HT-29 (cell line): ENCODE measurements around the gene CNRIP1. TPM values are rescaled to one million over a fixed set of nuclear protein-coding genes. Genes with fewer than 3 reads are reported as not detected.

ENCODE experiments used
- DNase-seq: peaks from one replicate; pipeline ENCODE4 v3.0.0-alpha.2; 2015; ENCODE audit warnings: low spot score
- total RNA-seq: library from RNA; depleted of rRNA; stranded (reverse); fragments of >200 nt; shearing (Covaris generic); gene quantifications from 2 replicates; pipeline ENCODE4 v1.2.3, GENCODE V29; 2014

CNRIP1 gene
- total RNA-seq, 1 experiment from 2014 or later: not detected

GRCh38 chr2:68292108-68292710 is 27.5 kb downstream of the CNRIP1 start:
- peak; percentile 37 for DNase-seq

- no peak for DNase-seq
Measured at GRCh38 chr2:68291314-68291713, 28.4 kb downstream of the CNRIP1 start.

GRCh38 chr2:68290901-68291300 is 28.8 kb downstream of the CNRIP1 start:
- DNase-seq: no peak

GRCh38 chr2:68287580-68288441 is 31.9 kb downstream of the CNRIP1 start:
- no peak for DNase-seq

GRCh38 chr2:68284896-68285295 is 34.9 kb downstream of the CNRIP1 start:
- DNase-seq: no peak

GRCh38 chr2:68283419-68283812 is 36.3 kb downstream of the CNRIP1 start:
- DNase-seq: no peak

- DNase-seq: peak; percentile 32
Measured at GRCh38 chr2:68282811-68283418, 36.8 kb downstream of the CNRIP1 start.

GRCh38 chr2:68280796-68281195 is 39.0 kb downstream of the CNRIP1 start:
- no peak for DNase-seq

- DNase-seq: no peak
Measured at GRCh38 chr2:68280348-68280747, 39.4 kb downstream of the CNRIP1 start.

GRCh38 chr2:68279691-68280090 is 40.1 kb downstream of the CNRIP1 start:
- no peak for DNase-seq

- DNase-seq: no peak
Measured at GRCh38 chr2:68278169-68278568, 41.6 kb downstream of the CNRIP1 start.

GRCh38 chr2:68274022-68274421 is 45.7 kb downstream of the CNRIP1 start:
- no peak for DNase-seq

- DNase-seq: no peak
Measured at GRCh38 chr2:68272246-68272994, 47.3 kb downstream of the CNRIP1 start.

- DNase-seq: no peak
Measured at GRCh38 chr2:68266655-68267054, 53.1 kb downstream of the CNRIP1 start.

GRCh38 chr2:68263632-68264031 is 56.1 kb downstream of the CNRIP1 start:
- no peak for DNase-seq

GRCh38 chr2:68258851-68259250 is 60.9 kb downstream of the CNRIP1 start:
- no peak for DNase-seq

- DNase-seq: no peak
Measured at GRCh38 chr2:68256093-68256450, 63.7 kb downstream of the CNRIP1 start.

GRCh38 chr2:68253219-68254068 is 66.3 kb downstream of the CNRIP1 start:
- DNase-seq: peak; percentile 57

GRCh38 chr2:68252400-68253218 is 67.1 kb downstream of the CNRIP1 start, which contains the start of gene PPP3R1:
PPP3R1 (minus strand) TSS chr2:68252532; CDS start chr2:68252127, 405 bp downstream.
- peak; percentile 94 for DNase-seq

- peak; percentile 4 for DNase-seq
Measured at GRCh38 chr2:68251855-68252399, 67.8 kb downstream of the CNRIP1 start.
